ENCODE data around the gene PAPPA. TPM values are rescaled to one million over a fixed set of nuclear protein-coding genes. Genes with fewer than 3 reads are reported as not detected.

Gene PAPPA
- total and polyA plus RNA-seq, 2 donors, result 0.28 to 0.34 TPM

DNA sequence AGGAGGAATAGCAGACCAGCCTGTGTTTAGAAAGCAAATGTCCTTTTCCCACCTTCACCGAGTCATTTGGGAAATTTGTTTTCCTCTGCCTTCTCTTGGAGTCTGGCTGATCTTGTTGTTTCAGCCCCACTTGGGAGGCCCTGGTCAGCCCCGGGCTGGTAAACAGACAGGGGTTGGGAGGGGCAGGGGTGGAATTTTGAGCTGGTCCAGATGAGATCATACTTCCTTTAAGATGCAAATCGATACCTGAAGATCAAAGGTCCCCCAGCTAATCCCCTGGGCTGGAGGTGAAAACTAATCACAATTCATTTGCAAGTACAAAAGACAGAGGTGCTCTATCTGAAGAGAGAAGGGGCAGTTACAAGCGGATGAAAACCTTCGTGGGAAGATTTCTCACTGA lies 118.4 kb downstream of the PAPPA start:
- Histone ChIP-seq H3K27ac (ENCODE audit: low read depth in 1 of 2, low read length in 1 of 2) (no peak overlapping the region), H3K36me3 (ENCODE audit: control insufficient read depth in 2 of 2, insufficient read depth in 2 of 2, low read length in 1 of 2) (no peaks in the 10 kb centered on the region), H3K27me3 (ENCODE audit: control insufficient read depth in 2 of 2, insufficient read depth in 1 of 2, low read length in 1 of 2) (no peaks in the 10 kb centered on the region), H3K4me1 (ENCODE audit: control insufficient read depth in 2 of 2, insufficient read depth in 2 of 2, low read length in 2 of 2) (no peaks in the 10 kb centered on the region), H3K9me3 (ENCODE audit: control insufficient read depth in 2 of 2, insufficient read depth in 1 of 2, low read length in 1 of 2) (no peaks in the 10 kb centered on the region), H3K4me3 (ENCODE audit: low read length in 2 of 2) (no peak overlapping the region)
- no peak for DNase-seq (ENCODE audit: low read depth in 6 of 9, low spot score in 9 of 9)
- 28% methylated on average over 5 of the region's 5 CpGs for WGBS

DNA sequence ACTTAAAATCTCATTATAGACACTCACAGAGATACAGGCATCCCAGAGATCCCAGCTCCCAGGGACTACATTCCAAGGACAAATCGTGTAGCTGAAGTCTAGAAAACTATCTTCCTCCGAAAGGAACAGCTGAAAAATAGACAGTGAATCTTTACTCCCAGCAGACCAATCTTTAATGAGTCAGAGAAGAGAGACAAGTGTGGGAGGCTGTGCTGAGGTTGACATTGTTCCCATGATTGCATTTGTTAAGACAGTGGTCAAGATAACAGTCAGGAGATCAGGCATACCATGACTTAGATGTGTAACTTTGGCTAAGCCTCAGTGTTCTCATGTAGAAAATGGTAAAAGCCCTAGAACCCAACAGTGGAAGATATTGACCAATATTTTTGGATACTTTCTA lies 120.7 kb downstream of the PAPPA start:
- no peaks in the 10 kb centered on the region for H3K27me3 ChIP-seq (ENCODE audit: control insufficient read depth in 2 of 2, insufficient read depth in 1 of 2, low read length in 1 of 2)
- H3K9me3 ChIP-seq (ENCODE audit: control insufficient read depth in 2 of 2, insufficient read depth in 1 of 2, low read length in 1 of 2), result no peaks in the 10 kb centered on the region
- H3K36me3 ChIP-seq (ENCODE audit: control insufficient read depth in 2 of 2, insufficient read depth in 2 of 2, low read length in 1 of 2), result no peaks in the 10 kb centered on the region
- no peak overlapping the region for H3K4me3 ChIP-seq (ENCODE audit: low read length in 2 of 2)
- H3K4me1 ChIP-seq (ENCODE audit: control insufficient read depth in 2 of 2, insufficient read depth in 2 of 2, low read length in 2 of 2), result no peaks in the 10 kb centered on the region
- H3K27ac ChIP-seq (ENCODE audit: low read depth in 1 of 2, low read length in 1 of 2), result no peak overlapping the region
- WGBS, result 84% methylated on average over 2 of the region's 2 CpGs
- DNase-seq (ENCODE audit: low read depth in 6 of 9, low spot score in 9 of 9), result no peak

DNA sequence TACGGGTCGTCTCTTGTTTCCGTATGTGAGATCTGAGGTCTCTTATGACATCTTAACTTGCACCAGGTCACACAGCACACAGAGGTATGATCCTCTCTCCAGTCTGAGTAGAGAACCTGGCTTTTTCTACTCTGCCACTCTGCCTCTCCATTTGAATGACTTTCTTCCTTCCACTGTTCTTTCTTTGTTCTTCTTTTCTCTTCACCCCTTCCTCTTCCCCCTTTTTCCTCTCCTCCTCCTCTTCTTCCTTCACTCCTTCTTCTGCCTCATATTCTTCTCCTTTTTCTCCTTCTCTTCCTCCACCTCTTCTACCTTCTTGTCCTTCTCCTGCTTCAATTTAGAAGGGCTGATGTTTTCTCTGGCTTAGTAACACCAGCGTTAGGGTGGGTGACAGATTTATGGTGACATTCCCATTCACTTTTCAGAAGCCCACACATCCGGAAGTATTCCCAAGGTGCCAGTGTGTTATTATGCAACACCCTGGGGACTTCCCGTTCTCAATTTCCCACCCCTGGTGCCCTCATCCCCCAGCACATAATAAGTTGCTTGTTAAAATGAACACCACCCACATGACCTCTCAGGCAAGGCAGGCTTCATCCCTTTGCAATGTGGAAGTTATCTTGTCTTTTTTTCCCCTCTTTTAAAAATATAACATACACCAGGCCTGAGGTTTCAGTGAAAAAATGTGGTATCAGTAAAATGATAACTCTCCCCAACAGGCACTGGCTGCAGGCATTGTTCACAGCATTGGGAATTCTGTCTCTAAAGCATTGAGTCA lies 122.0 kb downstream of the PAPPA start:
- H3K27ac ChIP-seq (ENCODE audit: low read depth in 1 of 2, low read length in 1 of 2), result no peak overlapping the region
- H3K4me1 ChIP-seq (ENCODE audit: control insufficient read depth in 2 of 2, insufficient read depth in 2 of 2, low read length in 2 of 2), result no peaks in the 10 kb centered on the region
- DNase-seq (ENCODE audit: low read depth in 6 of 9, low spot score in 9 of 9), result no peak
- no peaks in the 10 kb centered on the region for H3K27me3 ChIP-seq (ENCODE audit: control insufficient read depth in 2 of 2, insufficient read depth in 1 of 2, low read length in 1 of 2)
- no peak overlapping the region for H3K4me3 ChIP-seq (ENCODE audit: low read length in 2 of 2)
- WGBS, result 50% methylated on average over 6 of the region's 6 CpGs
- no peaks in the 10 kb centered on the region for H3K9me3 ChIP-seq (ENCODE audit: control insufficient read depth in 2 of 2, insufficient read depth in 1 of 2, low read length in 1 of 2)
- H3K36me3 ChIP-seq (ENCODE audit: control insufficient read depth in 2 of 2, insufficient read depth in 2 of 2, low read length in 1 of 2), result no peaks in the 10 kb centered on the region

DNA sequence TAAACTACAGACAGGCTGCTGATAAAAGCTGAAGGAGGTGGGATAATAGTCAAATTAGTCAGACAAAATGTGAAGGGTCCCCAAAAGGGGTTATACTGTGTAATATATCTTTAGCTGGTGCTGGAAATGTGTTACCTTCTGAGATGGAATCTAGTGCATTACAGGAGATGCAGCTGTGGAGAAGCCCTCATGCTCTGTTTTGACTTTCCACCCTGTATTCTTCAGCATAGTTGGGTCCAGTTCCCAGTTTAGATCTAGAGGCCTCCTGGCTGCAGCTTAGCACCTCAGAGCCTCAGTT lies 122.6 kb downstream of the PAPPA start:
- Histone ChIP-seq H3K36me3 (ENCODE audit: control insufficient read depth in 2 of 2, insufficient read depth in 2 of 2, low read length in 1 of 2) (no peaks in the 10 kb centered on the region), H3K9me3 (ENCODE audit: control insufficient read depth in 2 of 2, insufficient read depth in 1 of 2, low read length in 1 of 2) (no peaks in the 10 kb centered on the region), H3K27ac (ENCODE audit: low read depth in 1 of 2, low read length in 1 of 2) (no peak overlapping the region), H3K4me3 (ENCODE audit: low read length in 2 of 2) (no peak overlapping the region), H3K27me3 (ENCODE audit: control insufficient read depth in 2 of 2, insufficient read depth in 1 of 2, low read length in 1 of 2) (no peaks in the 10 kb centered on the region), H3K4me1 (ENCODE audit: control insufficient read depth in 2 of 2, insufficient read depth in 2 of 2, low read length in 2 of 2) (no peaks in the 10 kb centered on the region)
- no peak for DNase-seq (ENCODE audit: low read depth in 6 of 9, low spot score in 9 of 9)

DNA sequence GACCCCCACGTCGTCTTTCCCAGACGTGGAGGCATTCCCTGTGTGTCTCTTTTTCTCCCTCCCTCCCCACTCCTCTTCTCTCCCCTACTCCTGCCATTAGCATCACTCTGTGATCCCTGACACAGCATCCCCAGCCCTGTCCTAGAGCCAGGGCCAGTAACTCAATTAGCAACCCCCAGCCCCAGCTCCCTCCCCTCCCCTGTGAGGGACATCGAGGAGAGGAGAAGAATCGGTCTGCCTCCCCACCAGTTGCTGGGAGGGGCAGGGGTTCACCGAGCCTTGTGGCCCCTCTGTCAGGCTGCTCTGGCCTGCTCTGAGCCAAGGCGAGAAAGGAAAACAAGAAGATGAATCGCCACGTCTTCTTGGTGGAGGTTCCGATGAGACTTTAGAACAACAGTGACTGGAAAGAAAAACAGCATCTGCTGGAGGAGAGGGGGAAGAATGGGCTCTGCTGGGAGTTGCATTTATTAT lies 123.1 kb downstream of the PAPPA start:
- H3K4me3 ChIP-seq (ENCODE audit: low read length in 2 of 2), result no peak overlapping the region

DNA sequence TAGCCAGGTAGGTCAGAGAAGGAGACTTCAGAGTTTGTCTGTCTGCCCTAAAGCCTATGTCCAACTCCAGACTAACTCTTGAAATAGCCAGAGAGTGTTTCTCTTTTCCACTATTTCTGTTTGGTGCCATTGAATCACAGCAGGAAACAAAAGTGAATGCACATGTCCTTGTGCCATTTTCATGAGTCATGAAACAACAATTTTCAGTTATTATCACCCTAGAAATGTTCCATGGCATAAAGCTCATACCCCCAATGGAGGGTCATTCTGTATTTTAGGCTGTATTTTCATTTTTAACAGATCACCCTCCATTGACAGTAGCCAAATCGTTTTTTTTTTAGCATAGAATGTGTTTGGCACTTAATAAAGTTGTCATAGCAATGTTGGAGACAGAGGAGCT lies 124.7 kb downstream of the PAPPA start:
- H3K9me3 ChIP-seq (ENCODE audit: control insufficient read depth in 2 of 2, insufficient read depth in 1 of 2, low read length in 1 of 2), result no peaks in the 10 kb centered on the region
- H3K4me1 ChIP-seq (ENCODE audit: control insufficient read depth in 2 of 2, insufficient read depth in 2 of 2, low read length in 2 of 2), result no peaks in the 10 kb centered on the region
- 45% methylated on average over 1 of the region's 1 CpG for WGBS
- H3K36me3 ChIP-seq (ENCODE audit: control insufficient read depth in 2 of 2, insufficient read depth in 2 of 2, low read length in 1 of 2), result no peaks in the 10 kb centered on the region
- H3K27ac ChIP-seq (ENCODE audit: low read depth in 1 of 2, low read length in 1 of 2), result no peak overlapping the region
- no peak for DNase-seq (ENCODE audit: low read depth in 6 of 9, low spot score in 9 of 9)
- H3K4me3 ChIP-seq (ENCODE audit: low read length in 2 of 2), result no peak overlapping the region
- no peaks in the 10 kb centered on the region for H3K27me3 ChIP-seq (ENCODE audit: control insufficient read depth in 2 of 2, insufficient read depth in 1 of 2, low read length in 1 of 2)

More for the DNA sequence above, 123.1 kb downstream of the PAPPA start:
- no peaks in the 10 kb centered on the region for H3K36me3 ChIP-seq (ENCODE audit: control insufficient read depth in 2 of 2, insufficient read depth in 2 of 2, low read length in 1 of 2)
- H3K27ac ChIP-seq (ENCODE audit: low read depth in 1 of 2, low read length in 1 of 2), result no peak overlapping the region
- H3K4me1 ChIP-seq (ENCODE audit: control insufficient read depth in 2 of 2, insufficient read depth in 2 of 2, low read length in 2 of 2), result no peaks in the 10 kb centered on the region
- no peaks in the 10 kb centered on the region for H3K27me3 ChIP-seq (ENCODE audit: control insufficient read depth in 2 of 2, insufficient read depth in 1 of 2, low read length in 1 of 2)
- H3K9me3 ChIP-seq (ENCODE audit: control insufficient read depth in 2 of 2, insufficient read depth in 1 of 2, low read length in 1 of 2), result no peaks in the 10 kb centered on the region
- 31% methylated on average over 10 of the region's 10 CpGs for WGBS
- DNase-seq (ENCODE audit: low read depth in 6 of 9, low spot score in 9 of 9), result no peak

DNA sequence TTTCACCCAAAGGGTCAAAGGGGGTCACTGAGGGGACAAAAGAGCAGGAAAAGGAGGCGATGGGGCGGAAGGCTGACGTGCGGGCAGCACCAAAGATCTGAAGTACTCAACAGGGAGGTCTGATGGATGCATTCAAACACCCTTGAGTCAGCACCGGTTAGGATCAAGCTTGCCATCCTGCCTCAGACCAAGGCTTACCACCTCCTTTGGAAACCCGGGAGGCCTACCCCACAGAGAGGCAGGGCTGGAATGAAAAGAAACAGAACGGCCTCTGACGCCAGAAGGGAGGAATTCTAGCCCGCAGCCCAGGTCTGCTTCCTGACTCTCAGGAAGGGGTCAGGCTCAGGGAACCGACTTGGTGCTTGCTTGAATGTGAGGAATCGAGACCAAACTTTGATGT lies 125.6 kb downstream of the PAPPA start:
- H3K27ac ChIP-seq (ENCODE audit: low read depth in 1 of 2, low read length in 1 of 2), result no peak overlapping the region
- no peaks in the 10 kb centered on the region for H3K9me3 ChIP-seq (ENCODE audit: control insufficient read depth in 2 of 2, insufficient read depth in 1 of 2, low read length in 1 of 2)
- 36% methylated on average over 11 of the region's 11 CpGs for WGBS
- no peak overlapping the region for H3K4me3 ChIP-seq (ENCODE audit: low read length in 2 of 2)
- no peaks in the 10 kb centered on the region for H3K4me1 ChIP-seq (ENCODE audit: control insufficient read depth in 2 of 2, insufficient read depth in 2 of 2, low read length in 2 of 2)
- no peaks in the 10 kb centered on the region for H3K27me3 ChIP-seq (ENCODE audit: control insufficient read depth in 2 of 2, insufficient read depth in 1 of 2, low read length in 1 of 2)
- H3K36me3 ChIP-seq (ENCODE audit: control insufficient read depth in 2 of 2, insufficient read depth in 2 of 2, low read length in 1 of 2), result no peaks in the 10 kb centered on the region
- no peak for DNase-seq (ENCODE audit: low read depth in 6 of 9, low spot score in 9 of 9)

DNA sequence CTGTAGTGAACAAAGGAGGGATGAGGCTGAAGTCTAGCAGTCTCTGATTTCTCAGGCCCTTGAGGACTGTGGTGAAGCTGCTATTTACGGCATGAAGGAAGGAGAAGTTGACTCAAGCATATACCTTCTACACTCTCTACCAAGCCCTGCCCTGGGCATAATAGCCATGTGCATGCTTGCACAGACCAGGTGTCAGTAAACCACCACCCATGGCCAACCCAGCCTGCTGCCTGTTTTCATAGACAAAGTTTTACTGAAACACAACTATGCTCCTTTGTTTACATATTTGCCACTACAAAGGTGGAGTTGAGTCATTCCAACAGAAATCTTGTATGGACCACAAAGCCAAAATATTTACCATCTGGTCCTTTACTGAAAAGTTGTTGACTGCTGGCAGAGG lies 126.9 kb downstream of the PAPPA start:
- Histone ChIP-seq H3K4me3 (ENCODE audit: low read length in 2 of 2) (no peak overlapping the region), H3K27me3 (ENCODE audit: control insufficient read depth in 2 of 2, insufficient read depth in 1 of 2, low read length in 1 of 2) (no peaks in the 10 kb centered on the region), H3K27ac (ENCODE audit: low read depth in 1 of 2, low read length in 1 of 2) (no peak overlapping the region), H3K4me1 (ENCODE audit: control insufficient read depth in 2 of 2, insufficient read depth in 2 of 2, low read length in 2 of 2) (no peaks in the 10 kb centered on the region), H3K9me3 (ENCODE audit: control insufficient read depth in 2 of 2, insufficient read depth in 1 of 2, low read length in 1 of 2) (no peaks in the 10 kb centered on the region), H3K36me3 (ENCODE audit: control insufficient read depth in 2 of 2, insufficient read depth in 2 of 2, low read length in 1 of 2) (no peaks in the 10 kb centered on the region)
- 93% methylated on average over 1 of the region's 1 CpG for WGBS
- DNase-seq (ENCODE audit: low read depth in 6 of 9, low spot score in 9 of 9), result no peak

DNA sequence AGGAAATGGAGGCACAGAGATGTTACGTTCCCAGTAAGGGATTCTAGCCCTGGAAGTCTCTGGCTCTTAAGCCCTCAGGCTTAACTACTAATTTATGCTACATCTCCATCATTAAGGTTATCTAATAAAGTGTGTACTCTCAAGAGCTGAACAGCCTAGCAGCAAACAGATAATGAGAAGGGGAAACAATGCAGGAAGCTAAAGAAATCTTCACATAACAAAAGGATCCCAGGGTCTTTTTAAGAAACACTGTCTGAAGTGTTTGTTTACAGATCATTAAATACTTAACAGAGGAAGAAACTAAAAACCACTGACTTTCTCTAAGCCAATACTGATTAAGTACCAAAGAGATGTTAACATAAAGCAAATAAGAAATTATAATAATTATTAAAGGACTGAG lies 129.0 kb downstream of the PAPPA start:
- Histone ChIP-seq H3K9me3 (ENCODE audit: control insufficient read depth in 2 of 2, insufficient read depth in 1 of 2, low read length in 1 of 2) (no peaks in the 10 kb centered on the region), H3K4me3 (ENCODE audit: low read length in 2 of 2) (no peak overlapping the region), H3K36me3 (ENCODE audit: control insufficient read depth in 2 of 2, insufficient read depth in 2 of 2, low read length in 1 of 2) (no peaks in the 10 kb centered on the region), H3K27me3 (ENCODE audit: control insufficient read depth in 2 of 2, insufficient read depth in 1 of 2, low read length in 1 of 2) (no peaks in the 10 kb centered on the region), H3K4me1 (ENCODE audit: control insufficient read depth in 2 of 2, insufficient read depth in 2 of 2, low read length in 2 of 2) (no peaks in the 10 kb centered on the region), H3K27ac (ENCODE audit: low read depth in 1 of 2, low read length in 1 of 2) (no peak overlapping the region)
- WGBS, result 94% methylated on average over 1 of the region's 1 CpG
- no peak for DNase-seq (ENCODE audit: low read depth in 6 of 9, low spot score in 9 of 9)

Measured in thymus (tissue), 11 donors.